Measurements from ENCODE around the gene MS4A6E.

- TF ChIP-seq CTCF (IDR thresholded peaks at IDR 0.05; ENCODE audit: low read length): no peak
- no peak for TF ChIP-seq EZH2 (IDR thresholded peaks at IDR 0.05; ENCODE audit: borderline replicate concordance, low read length)
Measured at GRCh38 chr11:60389279-60389910, 62.3 kb downstream of the MS4A6E start.

Measured in OCI-LY1 (cell line).